GM12878 (cell line): ENCODE results near the gene PRR20B. TPM values are rescaled to one million over a fixed set of nuclear protein-coding genes. Genes with fewer than 3 reads are reported as not detected.
"Not testable (repeated sequence)": the region's sequence is repeated elsewhere in the genome, so short reads cannot be mapped to it uniquely, and the experiment has no call there.

ENCODE experiments used
- ATAC-seq: fragments of 200-7000 bp; cut with Tn5 transposase; 3 replicates; pipeline ENCODE4 v1.9.1; 2020; ENCODE audit warnings: mild to moderate bottlenecking, moderate library complexity
- BruUV-seq: library from RNA; stranded (reverse); fragments of 400-500 nt; replicated peaks from 2 replicates; lab custom pipeline; 2021; lab: Mats Ljungman, UMichigan
- CTCF ChIA-PET: fragments of 300-600 bp; sonication (Branson Sonifier 250); formaldehyde crosslinking; extraction: SDS; loops from one replicate; lab custom pipeline; 2021; ENCODE audit warnings: inconsistent platforms; lab: Yijun Ruan, JAX
- POLR2A ChIA-PET: fragments of 350-600 bp; formaldehyde crosslinking; extraction: SDS; loops from one replicate; lab custom pipeline; 2021; ENCODE audit warnings: inconsistent platforms; lab: Charles Lee
- RAD21 ChIA-PET: fragments of 300-600 bp; sonication (Branson Sonifier 250); formaldehyde crosslinking; loops from one replicate; lab custom pipeline; 2023; ENCODE audit warnings: antibody characterized with exemption; ENCODE audit not compliant: unreplicated experiment; lab: Charles Lee
- SMC1A ChIA-PET: fragments of 300-600 bp; sonication (Branson Sonifier 250); formaldehyde crosslinking; loops from one replicate; lab custom pipeline; 2023; ENCODE audit not compliant: unreplicated experiment, uncharacterized antibody; lab: Charles Lee
- DNase-seq: peaks from one replicate; pipeline ENCODE4 v3.0.0-alpha.2; 2011; ENCODE audit warnings: low read depth, low spot score
- FAIRE-seq: peaks from 3 replicates; lab custom pipeline; 2011; peaks lifted over from hg19 to GRCh38; lab: Jason Lieb, UNC
- H2AFZ ChIP-seq: 2 replicates; pipeline ENCODE4 v1.6.0; 2011; ENCODE audit warnings: low read depth, low read length, control low read depth; ENCODE audit not compliant: control insufficient read depth
- H3K27ac ChIP-seq: 2 replicates; pipeline ENCODE4 v1.5.1; 2011; ENCODE audit warnings: control low read depth; ENCODE audit not compliant: control insufficient read depth, insufficient read depth
- H3K27me3 ChIP-seq, 2 experiments: replicated peaks in 1 of 2; 2 replicates each; pipeline versions ENCODE4 v1.6.0 to v1.6.1; 2011; ENCODE audit warnings: low read length in 1 of 2; ENCODE audit not compliant: control insufficient read depth in 2 of 2, insufficient read depth in 2 of 2
- H3K36me3 ChIP-seq, 2 experiments: 2 replicates each; pipeline ENCODE4 v1.5.1; 2011; ENCODE audit warnings: low read length in 1 of 2; ENCODE audit not compliant: control insufficient read depth in 2 of 2, insufficient read depth in 2 of 2
- H3K4me1 ChIP-seq: 2 replicates; pipeline ENCODE4 v1.6.1; 2011; ENCODE audit warnings: mild to moderate bottlenecking, low read length, moderate library complexity, mixed read lengths; ENCODE audit not compliant: control insufficient read depth, insufficient read depth
- H3K4me2 ChIP-seq: 2 replicates; pipeline ENCODE4 v1.6.0; 2011; ENCODE audit warnings: control low read depth; ENCODE audit not compliant: control insufficient read depth, insufficient read depth
- H3K4me3 ChIP-seq: fragments of 200-600 bp; sonication (generic); 2 replicates; pipeline ENCODE4 v1.5.1; 2016
- H3K79me2 ChIP-seq: 2 replicates; pipeline ENCODE4 v1.6.0; 2011; ENCODE audit warnings: low read length; ENCODE audit not compliant: control insufficient read depth, insufficient read depth
- H3K9ac ChIP-seq: 2 replicates; pipeline ENCODE4 v1.8.0; 2011; ENCODE audit warnings: low read length, control low read depth, mixed read lengths; ENCODE audit not compliant: control insufficient read depth, insufficient read depth
- H3K9me3 ChIP-seq: replicated peaks from 3 replicates; pipeline ENCODE4 v1.5.1; 2011; ENCODE audit warnings: mild to moderate bottlenecking, low read length; ENCODE audit not compliant: control insufficient read depth, insufficient read depth
- H4K20me1 ChIP-seq: 2 replicates; pipeline ENCODE4 v1.6.0; 2011; ENCODE audit not compliant: control insufficient read depth, insufficient read depth
- WGBS: methylation state at CpG from one replicate; pipeline ENCODE4 v1.1.6; 2016; ENCODE audit warnings: low lambda C conversion rate; ENCODE audit not compliant: insufficient replicate concordance, insufficient coverage; ENCODE audit errors: missing lambda C conversion rate; 5-methylcytosine and 5-hydroxymethylcytosine counted together
- in situ Hi-C: fragments of 300-500 bp; cut with MboI; formaldehyde crosslinking; loops from 9 replicates; pipeline ENCODE4 v1.14.3; 2018; ENCODE audit warnings: mixed read lengths
- intact Hi-C: fragments of 100-400 bp; cut with micrococcal nuclease; formaldehyde crosslinking; loops from one replicate; pipeline ENCODE4 v1.14.2; 2022; ENCODE audit not compliant: unreplicated experiment
- polyA plus RNA-seq, 11 experiments: library from polyadenylated mRNA; depleted of rRNA in 4 of 11; unstranded in 6 of 11; stranded (reverse) in 5 of 11; fragments of >200 nt; fragmentation: Nextera tagmentation in 4 of 11; fragmentation: Illumina TruSeq in 1 of 11; extraction: Ambion mirVana in 4 of 11; extraction: Trizol in 1 of 11; gene quantifications; 1 replicate in 1 of 11; 2 replicates in 10 of 11; pipeline versions ENCODE4 v1.2.1 to v1.2.3, GENCODE V29; 2011 to 2016; ENCODE audit warnings: inconsistent platforms in 2 of 11, missing spikeins in 2 of 11, low read depth in 1 of 11
- total RNA-seq, 4 experiments: library from RNA; depleted of rRNA in 3 of 4; stranded (reverse); fragments of >200 nt in 3 of 4; fragmentation: Illumina TruSeq in 1 of 4; extraction: Trizol in 1 of 4; gene quantifications; 2 replicates each; pipeline versions ENCODE4 v1.2.1 to v1.2.3, GENCODE V29; 2013 to 2021

The PRR20B gene
- total and polyA plus RNA-seq, 10 of the 15 experiments (the other 5 are each of a cell fraction or from before 2014, with no cell fraction given) = not detected

DNA sequence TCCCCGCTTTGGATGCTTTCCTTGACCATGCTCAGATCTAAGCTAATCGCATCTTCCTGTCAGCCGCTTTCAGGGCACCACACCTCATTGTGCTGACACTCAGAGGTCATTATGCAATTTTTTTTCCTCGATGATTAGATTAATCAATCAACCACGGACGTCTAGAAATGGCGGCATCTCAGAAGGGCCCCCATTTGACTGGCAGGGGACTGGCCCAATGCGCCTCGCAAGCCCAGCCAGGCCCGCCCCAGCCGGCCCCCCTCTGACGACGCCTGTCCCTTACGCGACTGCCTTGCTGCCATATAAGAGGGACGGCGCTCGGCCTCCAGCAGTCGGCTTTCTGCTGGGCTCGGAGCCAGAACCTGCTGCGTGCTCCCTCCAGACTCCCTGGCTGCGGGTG, 6.5 kb downstream of the PRR20B start, which contains the start of gene PRR20C:
Gene PRR20C (plus strand): TSS at position 301 of the 400 bp plus-strand sequence. CDS start 387 bp downstream, outside the sequence.
- H3K4me3 ChIP-seq, H4K20me1 ChIP-seq, FAIRE-seq, H3K27me3 ChIP-seq, POLR2A ChIA-PET, CTCF ChIA-PET, H3K9ac ChIP-seq, H3K27ac ChIP-seq, H3K9me3 ChIP-seq, RAD21 ChIA-PET, H3K4me1 ChIP-seq, in situ Hi-C loops, ATAC-seq, intact Hi-C loops, H3K4me2 ChIP-seq, H3K79me2 ChIP-seq, H2AFZ ChIP-seq, DNase-seq, H3K36me3 ChIP-seq, BruUV-seq, SMC1A ChIA-PET: not testable (repeated sequence)
- WGBS = no CpG with 5 or more reads among the region's 22 CpGs

DNA sequence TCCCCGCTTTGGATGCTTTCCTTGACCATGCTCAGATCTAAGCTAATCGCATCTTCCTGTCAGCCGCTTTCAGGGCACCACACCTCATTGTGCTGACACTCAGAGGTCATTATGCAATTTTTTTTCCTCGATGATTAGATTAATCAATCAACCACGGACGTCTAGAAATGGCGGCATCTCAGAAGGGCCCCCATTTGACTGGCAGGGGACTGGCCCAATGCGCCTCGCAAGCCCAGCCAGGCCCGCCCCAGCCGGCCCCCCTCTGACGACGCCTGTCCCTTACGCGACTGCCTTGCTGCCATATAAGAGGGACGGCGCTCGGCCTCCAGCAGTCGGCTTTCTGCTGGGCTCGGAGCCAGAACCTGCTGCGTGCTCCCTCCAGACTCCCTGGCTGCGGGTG, 13.0 kb downstream of the PRR20B start, which contains the start of gene PRR20D:
Gene PRR20D (plus strand): TSS at position 301 of the 400 bp plus-strand sequence. CDS start 387 bp downstream, outside the sequence.
- H3K36me3 ChIP-seq, H2AFZ ChIP-seq, H3K4me2 ChIP-seq, H3K9ac ChIP-seq, intact Hi-C loops, H3K4me1 ChIP-seq, DNase-seq, POLR2A ChIA-PET, H3K79me2 ChIP-seq, FAIRE-seq, H3K27ac ChIP-seq, ATAC-seq, H3K4me3 ChIP-seq, BruUV-seq, in situ Hi-C loops, H3K27me3 ChIP-seq, CTCF ChIA-PET, SMC1A ChIA-PET, H4K20me1 ChIP-seq, RAD21 ChIA-PET, H3K9me3 ChIP-seq: not testable (repeated sequence)
- WGBS = no CpG with 5 or more reads among the region's 22 CpGs

DNA sequence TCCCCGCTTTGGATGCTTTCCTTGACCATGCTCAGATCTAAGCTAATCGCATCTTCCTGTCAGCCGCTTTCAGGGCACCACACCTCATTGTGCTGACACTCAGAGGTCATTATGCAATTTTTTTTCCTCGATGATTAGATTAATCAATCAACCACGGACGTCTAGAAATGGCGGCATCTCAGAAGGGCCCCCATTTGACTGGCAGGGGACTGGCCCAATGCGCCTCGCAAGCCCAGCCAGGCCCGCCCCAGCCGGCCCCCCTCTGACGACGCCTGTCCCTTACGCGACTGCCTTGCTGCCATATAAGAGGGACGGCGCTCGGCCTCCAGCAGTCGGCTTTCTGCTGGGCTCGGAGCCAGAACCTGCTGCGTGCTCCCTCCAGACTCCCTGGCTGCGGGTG, 19.6 kb downstream of the PRR20B start, which contains the start of gene PRR20E:
Gene PRR20E (plus strand): TSS at position 301 of the 400 bp plus-strand sequence. CDS start 387 bp downstream, outside the sequence.
- FAIRE-seq, H3K9me3 ChIP-seq, POLR2A ChIA-PET, in situ Hi-C loops, CTCF ChIA-PET, H3K36me3 ChIP-seq, DNase-seq, RAD21 ChIA-PET, H3K4me2 ChIP-seq, H2AFZ ChIP-seq, SMC1A ChIA-PET, H3K4me1 ChIP-seq, H3K27me3 ChIP-seq, H3K79me2 ChIP-seq, H3K9ac ChIP-seq, H4K20me1 ChIP-seq, H3K4me3 ChIP-seq, intact Hi-C loops, H3K27ac ChIP-seq, ATAC-seq, BruUV-seq: not testable (repeated sequence)
- WGBS = no CpG with 5 or more reads among the region's 22 CpGs
